ENCODE measurements around the gene ISM2. TPM values are rescaled to one million over a fixed set of nuclear protein-coding genes. Genes with fewer than 3 reads are reported as not detected.

ISM2 gene
- polyA plus RNA-seq, 1 of the 3 experiments (the other 2 are of a cell fraction) = 0.20 TPM

GRCh38 chr14:77544571-77544970, 46.0 kb upstream of the ISM2 start (continued):
- TF ChIP-seq REST (IDR thresholded peaks at IDR 0.05; ENCODE audit: low read depth, low read length) (no peak), RFX5 (IDR thresholded peaks at IDR 0.05; ENCODE audit: low read length) (no peak), GABPA (IDR thresholded peaks at IDR 0.05; ENCODE audit: low read depth) (no peak), NRF1 (IDR thresholded peaks at IDR 0.05; ENCODE audit: low read depth, low read length) (no peak), FOSL2 (IDR thresholded peaks at IDR 0.05; ENCODE audit: borderline replicate concordance, low read depth) (no peak), RAD21 (IDR thresholded peaks at IDR 0.05; ENCODE audit: low read length) (no peak)

DNA sequence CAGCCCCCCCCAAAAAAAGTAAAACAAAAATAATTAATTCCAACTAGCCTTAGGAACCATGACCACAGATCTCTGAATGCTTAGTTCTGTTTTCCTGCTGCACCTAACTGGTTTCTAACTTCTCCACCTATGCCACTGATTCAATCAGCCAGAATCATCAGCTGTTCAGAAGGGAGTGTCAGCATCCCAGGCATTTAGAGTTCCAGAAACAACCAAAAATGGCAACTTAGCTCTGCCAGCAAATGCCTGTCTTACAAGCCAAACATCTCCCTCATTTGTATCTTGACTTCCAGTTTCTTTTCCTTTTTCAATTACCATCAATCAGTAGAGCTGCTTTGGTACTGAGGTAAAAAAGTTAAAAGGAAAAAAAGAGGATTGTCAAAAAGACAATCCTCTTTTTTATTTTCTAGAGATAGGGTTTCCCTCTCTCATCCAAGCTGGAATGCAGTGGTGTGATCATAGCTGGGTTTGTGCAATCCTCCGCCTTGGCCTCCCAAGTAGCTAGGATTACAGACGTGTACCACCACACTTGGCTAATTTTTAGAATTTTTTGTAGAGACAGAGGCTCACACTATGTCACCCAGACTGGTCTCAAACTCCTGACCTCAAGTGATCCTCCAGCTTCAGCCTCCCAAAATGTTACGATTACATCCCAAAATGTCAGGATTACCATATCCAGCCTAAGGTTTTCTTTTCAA, 45.2 kb upstream of the ISM2 start:
- Histone ChIP-seq H3K4me2 (no peak overlapping the region), H3F3A (replicated peaks; ENCODE audit: insufficient read depth) (peaks cover 4% of the 10 kb centered on the region), H3K27me3 (ENCODE audit: insufficient read depth) (no peaks in the 10 kb centered on the region), H3K9me2 (no peaks in the 10 kb centered on the region), H3K79me2 (ENCODE audit: insufficient read depth) (peaks cover 21% of the 10 kb centered on the region; the same call in 1 of the 2 replicates), H3K9me3 (no peaks in the 10 kb centered on the region), H2AFZ (ENCODE audit: low read depth) (no peak overlapping the region), H3K4me1 (ENCODE audit: control insufficient read depth in 1 of 2, insufficient read depth in 2 of 2, low read depth in 1 of 2, low read length in 1 of 2) (0 out of 4 replicates have a peak, but pooled peaks cover 0 to 7% of the 10 kb centered on the region in 2 experiments), H3K27ac (ENCODE audit: low read depth in 2 of 2, low read length in 1 of 2) (no peak overlapping the region), H3K36me3 (replicated peaks in 1 of 2; ENCODE audit: control insufficient read depth in 1 of 2, insufficient read depth in 2 of 2, low read length in 1 of 2) (peaks cover 14 to 33% of the 10 kb centered on the region in 2 experiments), H3K9ac (no peak overlapping the region), H4K20me1 (ENCODE audit: insufficient read depth) (no peaks in the 10 kb centered on the region), H3K4me3 (ENCODE audit: low read depth in 2 of 2, low read length in 1 of 2) (no peak overlapping the region)
- 97% methylated on average over 3 of the region's 3 CpGs for WGBS (ENCODE audit: low lambda C conversion rate)
- CTCF ChIA-PET = interaction anchor here (2.5 kb wide), 1 partner anchor 84 kb away, joined by 13 read pairs; no protein-coding TSS in a partner anchor
- TF ChIP-seq TCF12 (IDR thresholded peaks at IDR 0.05) (no peak), MXI1 (IDR thresholded peaks at IDR 0.05; ENCODE audit: low read depth, low read length) (no peak), EP300 (IDR thresholded peaks at IDR 0.05; ENCODE audit: borderline replicate concordance in 1 of 2, low read depth in 1 of 2, low read length in 1 of 2) (no peak), EZH2phosphoT487 (IDR thresholded peaks at IDR 0.05; ENCODE audit: borderline replicate concordance, low read depth) (no peak), USF2 (IDR thresholded peaks at IDR 0.05; ENCODE audit: borderline replicate concordance, low read depth, low read length) (no peak), NFIC (IDR thresholded peaks at IDR 0.05; ENCODE audit: borderline replicate concordance) (no peak), JUND (IDR thresholded peaks at IDR 0.05) (no peak), GATA2 (CRISPR knock-in tag; IDR thresholded peaks at IDR 0.05) (no peak), FOXM1 (IDR thresholded peaks at IDR 0.05; ENCODE audit: low read depth) (no peak), SMC3 (IDR thresholded peaks at IDR 0.05; ENCODE audit: low read depth, low read length) (no peak), RXRA (IDR thresholded peaks at IDR 0.05; ENCODE audit: borderline replicate concordance, low read depth) (no peak)
- TF ChIP-seq, protein P1, sequence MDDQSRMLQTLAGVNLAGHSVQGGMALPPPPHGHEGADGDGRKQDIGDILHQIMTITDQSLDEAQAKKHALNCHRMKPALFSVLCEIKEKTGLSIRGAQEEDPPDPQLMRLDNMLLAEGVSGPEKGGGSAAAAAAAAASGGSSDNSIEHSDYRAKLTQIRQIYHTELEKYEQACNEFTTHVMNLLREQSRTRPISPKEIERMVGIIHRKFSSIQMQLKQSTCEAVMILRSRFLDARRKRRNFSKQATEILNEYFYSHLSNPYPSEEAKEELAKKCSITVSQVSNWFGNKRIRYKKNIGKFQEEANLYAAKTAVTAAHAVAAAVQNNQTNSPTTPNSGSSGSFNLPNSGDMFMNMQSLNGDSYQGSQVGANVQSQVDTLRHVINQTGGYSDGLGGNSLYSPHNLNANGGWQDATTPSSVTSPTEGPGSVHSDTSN (IDR thresholded peaks at IDR 0.05) = no peak
- DNase-seq = no peak
- POLR2A ChIA-PET = no interaction called here
